WI38 (cell line): Measurements from ENCODE around the gene TNS4.

Experiments
- H3K4me3 ChIP-seq: 2 replicates; pipeline ENCODE4 v1.5.1; 2011; ENCODE audit warnings: low read depth, mild to moderate bottlenecking, control low read depth, low read length
- TF ChIP-seq, protein P1 (sequence below): IDR thresholded peaks from 2 replicates; pipeline ENCODE4 v1.5.1; 2012; ENCODE audit warnings: low read depth, mild to moderate bottlenecking, control low read depth, low read length

TNS4 gene

DNA sequence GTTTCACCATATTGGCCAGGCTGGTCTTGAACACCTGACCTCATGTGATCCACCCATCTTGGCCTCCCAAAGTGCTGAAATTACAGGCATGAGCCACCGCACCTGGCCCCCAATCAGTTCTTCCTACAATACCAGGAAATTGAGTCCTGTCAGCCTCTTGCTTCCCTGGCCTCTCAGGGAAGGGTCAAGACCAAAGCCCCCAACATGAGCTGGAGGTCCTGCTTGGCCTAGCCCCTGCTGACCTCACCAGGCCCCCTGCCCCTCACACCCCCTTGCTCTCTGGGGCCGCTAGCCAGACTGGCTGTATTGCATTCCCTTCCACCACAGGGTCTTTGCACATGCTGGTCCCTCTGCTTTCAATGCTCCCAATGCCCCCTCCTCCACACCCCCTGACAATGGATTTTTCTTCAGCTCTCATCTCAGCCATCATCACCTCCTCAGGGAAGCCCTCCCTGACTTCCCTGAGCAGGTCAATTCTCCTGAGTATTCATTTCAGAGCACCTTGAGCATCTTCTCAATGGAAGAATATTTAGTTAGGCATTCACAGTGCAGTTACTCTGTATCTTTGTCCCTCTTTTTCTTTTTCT lies 34.0 kb downstream of the TNS4 start:
- no peak overlapping the region for H3K4me3 ChIP-seq
- TF ChIP-seq, protein P1, sequence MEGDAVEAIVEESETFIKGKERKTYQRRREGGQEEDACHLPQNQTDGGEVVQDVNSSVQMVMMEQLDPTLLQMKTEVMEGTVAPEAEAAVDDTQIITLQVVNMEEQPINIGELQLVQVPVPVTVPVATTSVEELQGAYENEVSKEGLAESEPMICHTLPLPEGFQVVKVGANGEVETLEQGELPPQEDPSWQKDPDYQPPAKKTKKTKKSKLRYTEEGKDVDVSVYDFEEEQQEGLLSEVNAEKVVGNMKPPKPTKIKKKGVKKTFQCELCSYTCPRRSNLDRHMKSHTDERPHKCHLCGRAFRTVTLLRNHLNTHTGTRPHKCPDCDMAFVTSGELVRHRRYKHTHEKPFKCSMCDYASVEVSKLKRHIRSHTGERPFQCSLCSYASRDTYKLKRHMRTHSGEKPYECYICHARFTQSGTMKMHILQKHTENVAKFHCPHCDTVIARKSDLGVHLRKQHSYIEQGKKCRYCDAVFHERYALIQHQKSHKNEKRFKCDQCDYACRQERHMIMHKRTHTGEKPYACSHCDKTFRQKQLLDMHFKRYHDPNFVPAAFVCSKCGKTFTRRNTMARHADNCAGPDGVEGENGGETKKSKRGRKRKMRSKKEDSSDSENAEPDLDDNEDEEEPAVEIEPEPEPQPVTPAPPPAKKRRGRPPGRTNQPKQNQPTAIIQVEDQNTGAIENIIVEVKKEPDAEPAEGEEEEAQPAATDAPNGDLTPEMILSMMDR = no peak

DNA sequence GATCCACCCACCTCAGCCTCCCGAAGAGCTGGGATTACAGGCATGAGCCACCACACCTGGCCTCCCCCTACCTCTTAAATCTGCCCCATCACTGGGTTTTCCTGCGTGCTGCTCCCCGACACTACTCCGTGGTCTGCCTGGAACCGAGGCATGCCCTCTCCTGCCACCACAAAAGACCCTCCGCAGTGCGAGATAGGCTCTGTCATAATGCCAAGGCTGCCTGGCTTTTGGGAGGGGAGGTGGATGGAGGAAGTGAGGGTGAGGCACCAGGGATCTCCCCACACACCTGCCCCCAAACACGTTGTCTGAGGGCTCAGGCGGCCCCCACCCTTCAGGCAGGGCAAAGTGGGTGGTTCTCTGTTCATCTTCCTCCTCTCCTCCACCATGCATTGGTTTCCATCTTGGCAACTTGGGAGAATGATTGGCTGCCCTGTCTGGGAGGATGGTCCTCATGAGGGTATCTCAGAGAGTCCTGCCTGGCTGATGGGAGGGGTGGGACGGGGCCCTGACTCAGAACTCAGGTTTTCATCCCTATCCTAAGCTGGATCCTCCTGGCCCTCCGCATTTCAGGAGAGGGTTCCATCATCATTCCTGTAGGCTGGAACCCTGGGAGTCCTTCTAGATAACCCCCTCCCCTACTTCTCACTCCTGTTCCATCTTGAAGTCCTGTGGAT lies 35.0 kb downstream of the TNS4 start:
- no peak overlapping the region for H3K4me3 ChIP-seq

GRCh38 chr17:40464392-40464855 lies 37.0 kb downstream of the TNS4 start:
- H3K4me3 ChIP-seq = no peak overlapping the region
- TF ChIP-seq, protein P1 = no peak

More for the DNA sequence above, 35.0 kb downstream of the TNS4 start:
- TF ChIP-seq, protein P1 = no peak

GRCh38 chr17:40463122-40463550 lies 38.3 kb downstream of the TNS4 start:
- TF ChIP-seq, protein P1 = no peak
- no peak overlapping the region for H3K4me3 ChIP-seq

DNA sequence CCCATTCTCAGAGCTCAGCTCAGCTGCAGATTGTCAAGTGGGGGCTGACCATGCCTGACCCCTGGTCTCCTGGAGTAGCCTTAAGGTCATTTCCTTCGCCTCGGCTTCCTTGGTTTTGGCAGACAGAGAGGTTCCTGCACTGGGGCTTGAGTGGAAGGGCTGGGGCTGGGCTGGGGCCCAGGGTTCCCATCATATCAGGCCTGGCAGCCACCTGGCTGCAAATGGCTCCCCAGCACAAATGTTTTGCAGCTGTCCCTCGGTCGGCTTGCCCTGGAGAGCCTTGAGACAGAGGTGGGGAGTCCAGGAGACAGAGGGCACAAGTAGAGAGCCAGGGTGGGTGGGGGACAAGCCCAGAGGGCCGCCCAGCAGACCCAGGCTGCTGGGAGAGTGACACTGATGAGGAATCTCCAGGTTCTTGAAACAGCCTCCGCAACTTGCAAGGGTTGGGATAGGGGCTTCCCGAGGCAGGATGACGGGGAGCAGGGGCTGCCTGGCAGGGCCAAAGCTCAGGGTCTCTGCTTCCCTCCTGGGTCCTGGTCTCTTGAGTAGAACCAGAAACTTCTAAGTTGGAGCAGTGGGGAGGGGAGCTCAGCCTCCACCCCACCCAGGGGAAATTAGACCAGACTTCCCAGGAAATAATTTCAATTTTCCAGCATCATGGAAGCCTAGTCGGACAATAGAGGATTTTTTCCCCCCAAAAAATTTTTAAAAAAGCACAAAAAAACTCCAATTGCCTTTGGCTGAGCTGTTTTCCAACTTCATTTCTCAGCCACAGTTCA lies 38.9 kb downstream of the TNS4 start:
- H3K4me3 ChIP-seq = no peak overlapping the region
- TF ChIP-seq, protein P1 = no peak

DNA sequence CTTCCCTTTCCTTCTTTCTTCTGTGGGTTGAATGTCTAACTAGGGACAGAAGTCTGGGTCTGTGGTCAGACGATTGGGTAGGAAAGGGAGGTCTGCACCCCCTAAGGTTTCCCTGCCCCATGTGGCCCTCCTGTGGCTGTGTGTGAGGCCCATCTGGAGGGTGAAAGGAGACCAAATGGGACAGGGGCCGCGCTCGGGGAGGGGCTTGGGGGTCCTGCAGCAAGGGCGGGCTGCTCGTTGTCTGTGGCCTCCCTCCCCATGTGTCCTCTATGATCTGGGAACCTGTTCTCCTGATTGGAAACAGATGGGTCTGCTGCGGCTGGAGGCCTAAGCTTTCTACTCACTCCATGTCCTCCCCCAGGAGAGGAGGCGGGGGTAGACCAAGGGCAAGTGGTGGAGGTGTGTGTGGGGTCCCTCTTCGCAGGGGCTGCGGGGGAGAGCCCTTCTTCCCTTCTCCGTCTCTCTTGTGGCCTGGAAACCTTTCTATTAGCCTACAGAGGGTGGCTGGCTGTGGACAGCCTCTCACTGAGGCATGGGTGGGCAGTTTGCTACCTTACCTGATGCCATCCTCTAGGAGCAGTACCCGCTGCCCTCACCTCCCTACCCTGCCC lies 39.6 kb downstream of the TNS4 start:
- H3K4me3 ChIP-seq = no peak overlapping the region
- TF ChIP-seq, protein P1 = no peak
